Pancreas (tissue), 10 donors: ENCODE data around the gene ARHGEF17. TPM values are rescaled to one million over a fixed set of nuclear protein-coding genes. Genes with fewer than 3 reads are reported as not detected.

Experiments
- ATAC-seq, 4 donors: fragments of 200-7000 bp; cut with Tn5 transposase; one replicate each; pipeline versions ENCODE4 v1.8.0 to v1.9.1; 2020; ENCODE audit warnings: mild to moderate bottlenecking in 4 of 4, moderate library complexity in 4 of 4
- DNase-seq, 6 donors: peaks; one replicate each; pipeline ENCODE4 v3.0.0-alpha.2; 2020
- FAIRE-seq: peaks from 2 replicates; lab custom pipeline; 2012; peaks lifted over from hg19 to GRCh38; lab: Jason Lieb, UNC
- H3K27ac ChIP-seq, 4 donors: fragments of 200-600 bp; sonication (generic); 1 replicate in 3 of 4; 2 replicates in 1 of 4; pipeline versions ENCODE4 v1.5.0 to v1.8.0; 2020
- H3K27me3 ChIP-seq, 4 donors: fragments of 200-600 bp; one replicate each; pipeline ENCODE4 v1.8.0; 2021
- H3K36me3 ChIP-seq, 3 donors: fragments of 200-600 bp; sonication (generic) in 1 of 3; one replicate each; pipeline versions ENCODE4 v1.5.0 to v1.8.0; 2020 to 2021
- H3K4me1 ChIP-seq, 3 donors: fragments of 200-600 bp; one replicate each; pipeline ENCODE4 v1.8.0; 2021
- H3K4me3 ChIP-seq, 4 donors: fragments of 200-600 bp; sonication (generic) in 2 of 4; one replicate each; pipeline versions ENCODE4 v1.5.0 to v1.8.0; 2020 to 2021
- H3K9me3 ChIP-seq, 4 donors: fragments of 200-600 bp; one replicate each; pipeline ENCODE4 v1.8.0; 2021
- CTCF ChIP-seq, 4 donors: fragments of 200-600 bp; sonication (generic) in 3 of 4; IDR thresholded peaks; one replicate each; pipeline versions ENCODE4 v1.5.0 to v1.8.0; 2021; ENCODE audit warnings: antibody characterized with exemption in 4 of 4
- WGBS, 2 donors: extraction: QIAGEN DNeasy Blood & Tissue Kit; methylation state at CpG; one replicate each; pipeline ENCODE4 v1.1.7; 2013; 5-methylcytosine and 5-hydroxymethylcytosine counted together
- intact Hi-C, 3 donors: fragments of 100-400 bp; cut with DNase I; formaldehyde crosslinking; loops; one replicate each; pipeline versions ENCODE4 v1.11.1 to v1.14.2; 2022
- polyA plus RNA-seq, 2 donors: library from polyadenylated mRNA; stranded (reverse); fragments of 200-250 nt; gene quantifications; one replicate each; pipeline ENCODE4 v1.2.3, GENCODE V29; 2013
- total RNA-seq, 6 donors: library from RNA; stranded (reverse); fragmentation: NEBNext Ultra II Directional in 4 of 6; extraction: Animal tissue kit (Norgen Biotek cat#: 25700) in 4 of 6; gene quantifications; one replicate each; pipeline versions ENCODE4 v1.2.1 to v1.2.4, GENCODE V29; 2021 to 2023
- donor health status: healthy with polysubstance abuse.
- donor health status: DM: no; HTN: no; CAD: no; lungs with moderate emphysema.
- donor health status: DM: no; HTN: no; CAD: no.
- donor health status: control.
- donor health status: control.
- donor health status: Bipolar disorder and iron deficiency.
- donor health status: DM: yes; HTN: yes; CAD: no.
- donor health status: DM: no; HTN: no; CAD: no.
- donor health status: DM: no; HTN: no; CAD: no.
- donor health status: DM: yes; HTN: yes; CAD: no.

The ARHGEF17 gene
- total and polyA plus RNA-seq, 8 donors: 7.0 to 24.0 (median 10.4) TPM

GRCh38 chr11:73381589-73381988 is 73.5 kb downstream of the ARHGEF17 start:
- H3K36me3 ChIP-seq: no peaks in the 10 kb centered on the region
- FAIRE-seq: no peak
- H3K4me3 ChIP-seq: no peak overlapping the region
- intact Hi-C loops: no loop called here
- H3K27ac ChIP-seq: no peak overlapping the region
- no peak for TF ChIP-seq CTCF (IDR thresholded peaks at IDR 0.05)
- DNase-seq: peak in 1 of 6 donors; percentile 46
- ATAC-seq: no peak
- WGBS, 2 donors: 83 to 86% methylated on average over 6 of the region's 6 CpGs
- no peaks in the 10 kb centered on the region for H3K27me3 ChIP-seq
- H3K4me1 ChIP-seq: peaks cover 0 to 8% (median 0%) of the 10 kb centered on the region in 3 donors
- no peaks in the 10 kb centered on the region for H3K9me3 ChIP-seq

- intact Hi-C loops: no loop called here
- Histone ChIP-seq H3K4me1 (peaks cover 0 to 8% (median 0%) of the 10 kb centered on the region in 3 donors), H3K27me3 (no peaks in the 10 kb centered on the region), H3K9me3 (no peaks in the 10 kb centered on the region), H3K27ac (no peak overlapping the region), H3K4me3 (no peak overlapping the region), H3K36me3 (no peaks in the 10 kb centered on the region)
- TF ChIP-seq CTCF (IDR thresholded peaks at IDR 0.05): no peak
- WGBS, 2 donors: 90 to 95% methylated on average over 7 of the region's 7 CpGs
- ATAC-seq (no peak), FAIRE-seq (no peak), DNase-seq (peak in 1 of 6 donors; percentile 67)
Observed at GRCh38 chr11:73382183-73382582, 74.1 kb downstream of the ARHGEF17 start.

- Histone ChIP-seq H3K27ac (peak overlapping the region in 1 of 4 donors; percentile 12), H3K27me3 (no peaks in the 10 kb centered on the region), H3K36me3 (no peaks in the 10 kb centered on the region), H3K9me3 (no peaks in the 10 kb centered on the region), H3K4me3 (no peak overlapping the region), H3K4me1 (peaks cover 0 to 8% (median 0%) of the 10 kb centered on the region in 3 donors)
- 76 to 90% methylated on average over 3 of the region's 3 CpGs for WGBS, 2 donors
- DNase-seq (no peak), ATAC-seq (no peak), FAIRE-seq (no peak)
- intact Hi-C loops: no loop called here
- no peak for TF ChIP-seq CTCF (IDR thresholded peaks at IDR 0.05)
Observed at GRCh38 chr11:73382747-73383146, 74.7 kb downstream of the ARHGEF17 start.

GRCh38 chr11:73383249-73384124 is 75.4 kb downstream of the ARHGEF17 start:
- ATAC-seq: no peak
- no peaks in the 10 kb centered on the region for H3K9me3 ChIP-seq
- no peak for DNase-seq
- H3K36me3 ChIP-seq: no peaks in the 10 kb centered on the region
- no peak for TF ChIP-seq CTCF (IDR thresholded peaks at IDR 0.05)
- peaks cover 0 to 8% (median 0%) of the 10 kb centered on the region in 3 donors for H3K4me1 ChIP-seq
- FAIRE-seq: no peak
- intact Hi-C loops: no loop called here
- H3K27ac ChIP-seq: no peak overlapping the region
- no peak overlapping the region for H3K4me3 ChIP-seq
- H3K27me3 ChIP-seq: no peaks in the 10 kb centered on the region
- 76 to 79% methylated on average over 9 of the region's 9 CpGs for WGBS, 2 donors

- 91 to 94% methylated on average over 7 of the region's 7 CpGs for WGBS, 2 donors
Observed at GRCh38 chr11:73384125-73384441, 76.0 kb downstream of the ARHGEF17 start.

More at GRCh38 chr11:73384125-73384441, 76.0 kb downstream of the ARHGEF17 start:
- Histone ChIP-seq H3K36me3 (no peaks in the 10 kb centered on the region), H3K4me1 (peaks cover 0 to 8% (median 0%) of the 10 kb centered on the region in 3 donors), H3K27me3 (no peaks in the 10 kb centered on the region), H3K27ac (no peak overlapping the region), H3K4me3 (no peak overlapping the region), H3K9me3 (no peaks in the 10 kb centered on the region)
- DNase-seq: no peak
- FAIRE-seq: no peak
- intact Hi-C loops: no loop called here
- no peak for TF ChIP-seq CTCF (IDR thresholded peaks at IDR 0.05)
- ATAC-seq: no peak
